ENCODE measurements around the gene JMJD1C. TPM values are rescaled to one million over a fixed set of nuclear protein-coding genes. Genes with fewer than 3 reads are reported as not detected.

The JMJD1C gene
- total and polyA plus RNA-seq, 11 donors: 20.3 to 54.6 (median 34.1) TPM

GRCh38 chr10:63505562-63505961 lies 39.8 kb upstream of the JMJD1C start:
- Histone ChIP-seq H3K36me3 (no peaks in the 10 kb centered on the region), H3K27me3 (no peaks in the 10 kb centered on the region), H3K9me3 (peaks cover 0 to 4% (median 0%) of the 10 kb centered on the region in 12 donors), H3K4me3 (no peak overlapping the region), H3K27ac (no peak overlapping the region), H3K4me1 (peaks cover 0 to 34% (median 16%) of the 10 kb centered on the region in 12 donors)
- no peak for TF ChIP-seq POLR2A (IDR thresholded peaks at IDR 0.05)
- TF ChIP-seq, protein P1, sequence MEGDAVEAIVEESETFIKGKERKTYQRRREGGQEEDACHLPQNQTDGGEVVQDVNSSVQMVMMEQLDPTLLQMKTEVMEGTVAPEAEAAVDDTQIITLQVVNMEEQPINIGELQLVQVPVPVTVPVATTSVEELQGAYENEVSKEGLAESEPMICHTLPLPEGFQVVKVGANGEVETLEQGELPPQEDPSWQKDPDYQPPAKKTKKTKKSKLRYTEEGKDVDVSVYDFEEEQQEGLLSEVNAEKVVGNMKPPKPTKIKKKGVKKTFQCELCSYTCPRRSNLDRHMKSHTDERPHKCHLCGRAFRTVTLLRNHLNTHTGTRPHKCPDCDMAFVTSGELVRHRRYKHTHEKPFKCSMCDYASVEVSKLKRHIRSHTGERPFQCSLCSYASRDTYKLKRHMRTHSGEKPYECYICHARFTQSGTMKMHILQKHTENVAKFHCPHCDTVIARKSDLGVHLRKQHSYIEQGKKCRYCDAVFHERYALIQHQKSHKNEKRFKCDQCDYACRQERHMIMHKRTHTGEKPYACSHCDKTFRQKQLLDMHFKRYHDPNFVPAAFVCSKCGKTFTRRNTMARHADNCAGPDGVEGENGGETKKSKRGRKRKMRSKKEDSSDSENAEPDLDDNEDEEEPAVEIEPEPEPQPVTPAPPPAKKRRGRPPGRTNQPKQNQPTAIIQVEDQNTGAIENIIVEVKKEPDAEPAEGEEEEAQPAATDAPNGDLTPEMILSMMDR (IDR thresholded peaks at IDR 0.05): no peak
- 75 to 88% (median 79%) methylated on average over 2 of the region's 2 CpGs for WGBS, 4 donors
- intact Hi-C loops (cut with DNase I): no loop called here
- ATAC-seq (no peak), DNase-seq (no peak)

DNA sequence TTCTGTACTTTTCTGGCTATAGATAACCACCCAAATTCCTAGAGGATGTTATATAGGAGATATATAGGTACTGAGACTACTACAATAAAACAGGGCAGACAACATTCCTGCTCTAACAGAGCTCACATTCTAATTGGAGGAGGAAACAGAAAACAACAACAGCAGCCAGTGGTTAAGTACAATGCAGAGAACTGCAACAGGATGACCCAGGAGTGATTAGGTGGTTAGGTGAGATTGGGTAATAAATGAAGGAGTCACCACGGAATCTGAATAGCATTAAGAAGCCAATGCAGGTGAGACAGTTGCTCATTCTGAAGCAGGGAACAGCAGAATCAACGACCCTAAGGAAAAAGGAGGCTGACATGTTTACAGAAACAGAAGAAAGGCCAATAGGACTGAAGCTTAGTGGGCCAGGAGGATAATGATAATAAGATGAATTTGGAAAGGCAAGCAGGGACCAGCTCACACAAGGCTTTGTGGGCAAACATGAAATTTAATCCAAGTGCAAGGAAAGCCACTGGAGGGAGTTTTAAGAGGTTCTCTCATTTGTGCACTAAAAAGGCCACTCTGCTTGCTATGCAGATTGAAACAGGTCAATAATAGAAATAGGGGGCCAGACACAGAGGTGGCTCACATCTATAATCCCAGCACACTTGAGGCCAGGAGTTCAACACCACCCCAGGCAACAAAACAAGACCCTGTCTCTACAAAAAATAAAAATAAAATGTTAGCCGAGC lies 38.5 kb upstream of the JMJD1C start:
- 71 to 76% (median 73%) methylated on average over 3 of the region's 3 CpGs for WGBS, 4 donors
- H3K4me3 ChIP-seq: no peak overlapping the region

GRCh38 chr10:63503395-63503794 lies 37.6 kb upstream of the JMJD1C start:
- no peak overlapping the region for H3K27ac ChIP-seq
- intact Hi-C loops (cut with DNase I): no loop called here
- no peak for DNase-seq
- H3K4me1 ChIP-seq: peaks cover 0 to 41% (median 17%) of the 10 kb centered on the region in 12 donors
- no peak overlapping the region for H3K4me3 ChIP-seq
- H3K27me3 ChIP-seq: no peaks in the 10 kb centered on the region
- 57 to 66% (median 62%) methylated on average over 4 of the region's 4 CpGs for WGBS, 4 donors
- no peak for ATAC-seq
- H3K9me3 ChIP-seq: peaks cover 0 to 3% (median 0%) of the 10 kb centered on the region in 12 donors
- TF ChIP-seq, protein P1 (IDR thresholded peaks at IDR 0.05): no peak
- H3K36me3 ChIP-seq: no peaks in the 10 kb centered on the region

More for the DNA sequence above, 38.5 kb upstream of the JMJD1C start:
- H3K4me1 ChIP-seq: peaks cover 0 to 34% (median 16%) of the 10 kb centered on the region in 12 donors
- no peaks in the 10 kb centered on the region for H3K27me3 ChIP-seq
- no peak for TF ChIP-seq POLR2A (IDR thresholded peaks at IDR 0.05)
- TF ChIP-seq, protein P1 (IDR thresholded peaks at IDR 0.05): no peak
- intact Hi-C loops (cut with DNase I): no loop called here
- H3K36me3 ChIP-seq: no peaks in the 10 kb centered on the region
- DNase-seq (no peak), ATAC-seq (no peak)
- no peak overlapping the region for H3K27ac ChIP-seq
- H3K9me3 ChIP-seq: peaks cover 0 to 4% (median 0%) of the 10 kb centered on the region in 12 donors

DNA sequence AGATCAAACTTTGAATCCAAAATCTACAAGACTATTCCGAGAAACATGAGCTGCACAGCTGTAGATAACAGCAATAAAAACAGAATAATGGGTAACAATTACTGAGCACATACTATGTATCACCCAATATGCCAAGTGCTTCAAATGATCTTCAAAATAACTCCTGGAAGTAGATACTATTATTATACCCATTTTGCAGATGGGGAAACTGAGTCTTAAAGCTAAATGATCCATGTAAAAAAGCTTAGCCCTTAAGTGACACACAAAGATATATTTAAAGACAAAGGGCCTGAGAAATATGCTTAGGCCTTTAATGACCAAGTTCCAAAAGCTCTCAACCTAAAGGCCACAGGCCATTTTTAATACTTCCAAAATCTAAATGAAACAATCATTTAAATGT lies 37.1 kb upstream of the JMJD1C start:
- ATAC-seq (no peak), DNase-seq (no peak)
- H3K9me3 ChIP-seq: no peaks in the 10 kb centered on the region
- no peak overlapping the region for H3K4me3 ChIP-seq
- intact Hi-C loops (cut with DNase I): no loop called here
- no peak overlapping the region for H3K27ac ChIP-seq
- TF ChIP-seq, protein P1 (IDR thresholded peaks at IDR 0.05): no peak
- TF ChIP-seq POLR2A (IDR thresholded peaks at IDR 0.05): no peak
- H3K4me1 ChIP-seq: peaks cover 0 to 42% (median 17%) of the 10 kb centered on the region in 12 donors
- H3K36me3 ChIP-seq: no peaks in the 10 kb centered on the region
- 88 to 98% (median 90%) methylated on average over 1 of the region's 1 CpG for WGBS, 4 donors
- H3K27me3 ChIP-seq: no peaks in the 10 kb centered on the region
